GM18858 (cell line): ENCODE results near the gene LMX1B.

Experiments used
- ATAC-seq: cut with Tn5 transposase; IDR thresholded peaks from one replicate; pipeline ENCODE4 v1.9.1; 2021; ENCODE audit not compliant: unreplicated experiment

LMX1B gene

DNA sequence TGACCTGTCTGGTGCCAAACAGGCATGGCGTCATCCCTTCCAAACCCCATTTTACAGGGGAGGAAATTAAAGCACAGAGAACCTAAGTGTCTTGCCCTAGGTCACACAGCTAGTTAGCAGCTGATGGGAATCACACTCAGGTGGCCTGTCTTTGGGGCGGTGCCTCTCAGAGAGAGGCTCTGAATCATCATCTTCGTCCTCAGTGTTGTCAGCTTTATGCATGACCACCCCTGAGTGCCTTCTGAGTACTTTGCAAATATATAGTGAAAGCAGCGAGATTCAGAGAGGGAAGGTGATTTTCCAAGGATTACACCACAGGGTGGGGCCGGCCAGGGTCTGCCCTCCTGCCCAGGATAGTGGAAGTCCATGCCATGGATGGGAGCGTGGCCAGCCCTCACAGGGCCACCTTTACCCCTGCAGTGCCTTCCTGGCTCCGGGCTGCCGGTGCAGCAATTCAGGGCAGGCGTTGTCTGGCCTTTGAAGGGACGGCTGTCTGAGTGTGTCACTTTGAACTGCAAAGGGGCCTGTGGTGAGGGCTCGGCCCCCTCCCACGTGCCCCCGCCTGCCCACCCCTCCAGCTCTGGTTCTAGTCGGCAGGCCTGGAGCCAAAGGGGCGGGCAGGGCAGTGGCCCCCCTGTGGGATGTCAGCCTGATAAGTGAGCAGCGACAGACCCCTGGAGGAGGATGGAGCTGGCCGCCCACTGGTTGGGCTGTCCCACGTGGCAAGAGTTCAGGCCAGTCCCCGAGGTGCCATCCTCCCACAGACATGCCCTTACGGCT is 16.9 kb downstream of the LMX1B start:
- ATAC-seq = no peak

DNA sequence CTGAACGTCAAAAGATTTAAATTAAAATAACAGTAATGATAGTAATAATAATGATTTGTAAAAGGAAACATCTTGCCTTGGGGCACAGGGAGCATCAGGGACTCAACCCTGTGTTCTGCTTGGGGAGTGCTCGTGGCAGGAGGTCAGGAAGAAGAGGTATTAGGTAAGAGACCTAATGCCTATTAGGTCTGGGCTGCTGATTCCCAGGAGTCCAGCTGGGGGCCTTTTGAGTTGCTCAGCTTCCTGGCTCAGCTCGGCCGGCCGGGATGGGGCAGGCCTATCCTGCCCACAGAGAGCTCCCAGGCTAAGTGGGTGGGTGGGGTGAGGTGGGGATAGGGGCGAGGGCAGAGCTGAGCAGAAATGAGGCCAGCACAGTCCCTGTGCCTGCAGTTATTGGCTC is 17.5 kb downstream of the LMX1B start:
- no peak for ATAC-seq

DNA sequence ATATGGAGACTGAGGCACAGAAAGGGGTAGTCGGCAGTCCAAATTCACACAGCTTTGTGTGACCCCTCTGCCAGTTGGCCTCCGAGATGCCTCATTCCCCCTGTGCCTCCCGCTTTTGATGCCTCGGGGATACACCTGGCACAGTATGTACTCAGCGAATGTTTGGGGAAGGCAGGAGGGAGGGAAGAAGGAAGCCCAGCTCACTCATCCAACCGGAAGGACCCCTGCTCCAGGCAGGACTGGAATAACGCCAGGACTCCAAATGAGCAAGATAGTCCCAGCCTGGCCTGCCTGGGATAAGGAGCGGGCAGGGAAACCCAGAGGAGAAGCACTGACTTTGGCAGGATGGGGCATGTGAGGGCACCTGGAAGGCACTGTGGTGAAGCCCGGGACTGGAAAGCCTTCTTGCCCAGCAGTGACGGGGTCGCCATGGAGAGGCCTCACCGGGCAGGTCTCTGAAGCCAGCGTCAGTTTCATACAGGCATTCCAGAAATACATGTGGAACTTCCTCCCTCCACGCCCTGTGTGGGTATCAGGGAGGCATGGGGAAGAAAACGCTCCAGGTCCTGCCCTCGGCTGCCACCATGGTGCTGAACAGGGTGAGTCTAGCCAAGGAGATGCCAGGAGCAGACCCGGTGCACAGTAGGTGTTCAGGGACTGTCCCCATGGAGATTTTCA is 20.3 kb downstream of the LMX1B start:
- ATAC-seq = no peak

DNA sequence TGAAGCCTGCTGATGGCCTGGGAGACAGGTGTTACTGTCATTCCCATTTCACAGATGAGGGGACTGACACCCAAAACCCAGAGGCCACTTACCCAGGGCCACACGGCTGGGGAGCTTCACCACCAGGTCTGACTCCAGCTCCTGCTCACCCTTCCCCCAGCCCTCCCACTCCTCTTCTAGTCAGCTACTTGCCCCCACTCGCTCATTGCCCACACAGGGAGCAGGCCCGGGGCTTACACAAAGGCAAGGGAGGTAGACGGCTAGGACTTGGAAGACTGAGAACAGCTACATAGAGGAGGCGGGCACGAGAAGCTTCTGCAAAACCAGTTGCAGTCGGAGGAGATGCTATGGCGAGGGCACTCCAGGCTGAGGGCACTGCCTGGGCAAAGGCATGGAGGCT is 21.3 kb downstream of the LMX1B start:
- no peak for ATAC-seq

DNA sequence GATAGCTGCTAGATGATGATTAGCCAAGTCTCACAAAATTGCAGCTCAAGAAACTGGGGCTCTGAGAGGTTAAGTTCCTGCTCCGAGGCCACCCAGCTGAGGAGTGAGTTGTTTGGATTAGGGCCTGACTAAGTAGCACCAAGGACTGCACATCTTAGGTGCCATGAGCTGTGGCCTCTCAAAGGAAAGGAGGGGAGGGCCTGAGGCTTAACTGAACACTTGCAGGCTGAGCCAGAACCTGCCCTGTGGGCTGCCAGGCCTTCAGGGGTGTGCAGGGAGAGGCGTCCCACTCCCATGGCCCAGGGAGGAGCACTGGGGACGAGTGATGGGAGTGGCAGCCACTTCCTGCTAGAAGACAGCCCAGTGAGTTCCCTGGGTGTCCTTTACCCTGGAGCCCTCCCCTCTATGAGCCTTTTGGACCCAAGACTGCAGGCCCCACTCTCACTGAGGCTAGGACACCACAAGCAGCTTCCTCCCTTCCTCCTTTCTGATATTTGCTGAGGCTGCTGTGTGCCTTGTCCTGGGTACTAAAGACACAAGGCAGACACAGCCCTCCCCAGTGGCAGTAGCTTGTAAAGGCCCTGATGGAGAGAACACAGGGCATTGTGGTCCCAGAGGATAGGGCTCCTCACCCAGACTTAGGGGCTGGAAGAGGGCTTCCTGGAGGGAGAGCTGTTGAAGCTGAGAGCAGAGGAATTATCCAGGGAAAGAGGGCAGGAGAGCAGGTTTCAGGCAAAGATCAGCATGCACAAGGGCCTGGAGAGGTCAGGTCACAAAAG is 22.1 kb downstream of the LMX1B start:
- no peak for ATAC-seq

DNA sequence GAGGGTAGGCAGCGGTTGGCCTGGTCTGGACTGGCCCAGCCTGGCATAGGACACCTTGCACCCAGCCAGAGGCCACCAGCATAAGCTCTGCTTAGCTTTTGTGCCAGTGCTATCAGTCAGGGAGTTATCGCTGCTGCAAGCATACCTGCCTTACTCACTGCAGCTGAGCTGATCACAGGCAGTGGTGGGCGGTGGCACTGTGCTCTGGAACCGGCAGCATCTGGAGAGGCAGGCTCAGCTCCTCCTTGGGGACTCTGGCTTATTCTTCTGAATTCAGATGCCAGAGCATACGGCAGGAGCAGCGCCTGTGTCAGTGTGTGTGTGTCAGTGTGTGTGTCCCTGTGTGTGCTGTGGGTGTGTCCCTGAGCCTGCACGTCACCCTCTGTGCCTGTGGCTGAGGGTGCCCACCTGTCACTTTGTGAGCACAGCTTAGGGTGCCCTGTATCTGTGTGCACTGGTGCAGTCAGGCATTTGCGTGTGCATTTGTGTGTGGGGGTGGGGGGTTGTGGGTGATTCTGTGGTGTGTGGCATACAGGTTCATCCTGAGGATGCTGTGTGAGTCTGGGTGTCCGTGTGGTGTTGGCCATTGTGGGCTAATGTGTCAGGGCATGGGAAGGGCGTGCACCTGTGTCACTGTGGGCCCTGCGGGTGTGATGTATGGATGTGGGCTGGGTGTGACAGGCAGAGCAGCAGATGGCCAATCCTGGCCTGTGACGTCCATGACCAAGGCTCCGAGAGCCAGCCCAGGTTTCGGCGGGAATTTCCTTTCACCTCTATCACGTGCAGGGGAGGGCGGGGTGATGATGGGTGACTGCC is 23.5 kb downstream of the LMX1B start:
- ATAC-seq = no peak

DNA sequence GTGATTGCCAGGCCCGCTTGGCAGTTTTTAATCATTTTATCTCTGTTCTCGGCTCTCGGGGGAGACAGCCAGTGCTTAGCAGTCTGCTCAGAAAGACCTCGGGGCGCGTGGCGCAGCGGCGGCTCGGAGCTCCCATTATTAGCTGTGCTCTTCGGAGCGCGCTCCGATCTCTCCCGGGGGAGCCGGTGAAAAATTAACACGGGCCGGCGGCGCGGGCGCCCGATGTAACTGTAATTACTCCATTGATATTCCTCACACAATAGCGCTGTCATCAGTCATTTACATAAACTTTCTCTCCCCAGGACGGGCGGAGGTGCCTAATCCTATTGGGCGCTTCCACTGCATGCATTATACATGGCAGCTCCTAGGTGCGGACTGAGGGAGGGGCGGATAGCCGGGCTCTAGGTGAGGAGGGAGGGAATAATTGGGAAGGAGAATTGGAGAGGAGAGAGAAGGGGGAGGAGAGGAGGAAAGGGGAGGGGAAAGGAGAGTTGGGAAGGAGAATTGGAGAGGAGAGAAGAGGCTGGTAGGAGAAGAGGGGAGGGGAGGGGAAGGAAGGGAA is 24.9 kb downstream of the LMX1B start:
- ATAC-seq = no peak

DNA sequence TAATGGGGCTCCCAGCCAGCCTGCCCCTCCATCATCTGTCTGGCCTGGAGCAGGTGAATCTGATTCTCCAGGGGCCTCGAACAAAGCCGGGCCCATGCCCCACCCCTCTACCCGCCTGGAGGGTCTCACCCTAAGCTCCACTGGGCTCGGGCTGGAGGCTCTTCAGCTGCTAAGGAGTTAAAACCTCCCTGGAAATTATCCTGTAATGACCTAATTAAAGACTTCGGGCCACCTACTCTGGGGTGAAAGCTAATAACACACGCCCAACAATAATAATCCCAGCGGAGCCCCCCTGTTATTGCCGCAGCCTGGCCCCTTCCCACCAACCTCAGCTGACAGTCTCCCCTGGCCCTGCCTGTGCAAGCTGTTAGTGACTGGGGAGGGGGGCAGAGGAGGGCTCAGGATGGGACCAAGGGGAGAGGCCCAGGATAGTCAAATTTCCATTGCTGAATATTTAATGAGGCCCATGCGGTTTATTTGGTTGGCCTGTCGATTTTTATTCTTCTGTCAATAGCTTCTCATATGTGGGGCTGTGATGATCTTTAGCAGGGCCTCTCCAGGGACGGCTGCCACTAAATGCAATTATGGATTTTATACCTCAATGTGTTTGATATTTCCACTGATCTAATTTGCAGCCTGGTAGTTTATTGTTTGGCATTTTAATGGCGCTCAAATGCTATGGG is 25.7 kb downstream of the LMX1B start:
- no peak for ATAC-seq

DNA sequence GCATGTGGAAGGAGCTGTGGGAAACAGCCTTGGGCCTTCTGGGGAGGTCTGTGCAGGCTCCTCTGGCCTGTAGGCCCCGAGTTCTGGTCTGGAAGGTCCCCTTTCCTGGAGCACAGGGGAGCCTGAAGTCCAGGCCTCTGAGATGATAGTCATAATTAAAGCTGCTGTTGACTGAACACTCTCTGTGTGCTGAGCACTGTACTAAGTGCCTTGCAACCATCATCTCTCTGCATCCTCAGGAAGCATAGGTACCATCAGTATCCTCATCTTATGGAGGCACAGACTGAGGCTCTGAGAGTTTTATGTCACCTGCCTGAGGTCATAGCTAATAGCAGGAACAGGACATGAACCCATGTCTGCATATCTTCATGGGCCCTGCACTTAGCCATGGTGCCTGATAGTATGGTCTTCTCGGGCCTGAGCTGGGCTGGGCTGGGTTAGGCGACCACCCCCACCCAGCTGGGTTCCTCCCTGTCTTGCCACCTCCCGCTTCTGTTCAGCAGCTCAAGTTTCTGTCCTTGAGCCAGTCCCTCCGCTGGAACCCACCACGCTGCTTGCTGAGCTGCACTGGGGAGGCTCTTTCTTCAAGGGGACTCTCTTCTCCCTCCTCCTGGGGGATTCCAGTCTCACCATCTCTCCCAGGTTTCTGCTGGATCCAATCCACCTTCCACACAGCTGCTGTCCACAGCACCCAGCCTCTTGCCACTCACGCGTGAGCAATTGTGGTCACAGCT is 27.6 kb downstream of the LMX1B start:
- no peak for ATAC-seq

DNA sequence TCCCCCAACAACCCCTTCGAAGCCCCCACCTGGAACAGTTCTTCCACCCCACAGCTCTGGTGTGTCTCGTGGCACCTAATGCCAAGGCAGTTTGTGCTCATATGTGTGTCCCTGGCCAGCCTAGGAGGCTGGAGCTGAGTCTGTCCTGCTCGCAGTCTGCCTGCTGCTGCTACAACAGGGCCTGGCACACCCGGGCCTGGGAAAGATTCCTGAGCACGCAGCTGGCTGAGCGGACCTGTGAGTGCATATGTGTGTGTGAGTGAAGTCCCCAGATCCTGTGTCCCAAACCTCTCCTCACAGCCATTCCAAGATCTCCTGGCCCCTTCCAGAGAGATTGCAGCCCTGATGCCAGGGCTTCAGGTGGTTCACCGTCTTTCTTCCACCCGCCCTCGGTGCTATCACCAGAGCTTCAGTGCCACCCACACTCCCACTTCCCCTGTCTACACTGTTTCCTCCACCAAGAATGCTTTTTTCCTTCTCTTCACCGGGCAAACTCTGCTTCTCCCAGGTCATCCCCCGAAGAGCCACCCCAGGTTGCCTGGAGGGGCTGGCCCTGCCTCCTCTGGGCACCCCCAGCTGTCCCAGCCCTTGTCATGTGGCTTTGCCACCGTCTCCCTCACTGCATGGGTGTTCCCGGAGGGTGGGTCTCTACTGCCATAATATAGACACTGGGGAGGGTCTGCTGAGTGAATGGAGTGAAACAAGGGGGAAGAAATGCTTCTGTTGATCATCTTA is 28.4 kb downstream of the LMX1B start:
- ATAC-seq = no peak

DNA sequence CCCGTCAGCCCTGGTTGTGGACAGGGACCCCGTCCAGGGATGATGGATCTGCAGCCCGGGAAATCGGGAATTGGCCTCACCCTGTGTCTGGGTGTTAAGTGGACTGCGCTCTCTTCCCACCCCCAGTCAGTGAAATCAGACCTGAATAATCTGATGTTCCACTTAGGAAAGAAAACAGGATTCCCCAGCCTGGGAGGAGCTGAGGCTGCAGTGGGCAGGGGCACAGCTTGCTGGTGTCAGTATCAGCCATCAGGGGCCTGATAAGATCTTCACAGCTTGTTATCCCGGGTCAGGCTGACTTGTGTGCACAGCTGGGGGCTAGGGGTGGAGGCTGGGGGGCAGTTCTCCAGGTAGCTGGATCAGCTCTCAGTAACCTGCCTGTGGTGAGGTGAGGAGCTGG is 29.1 kb downstream of the LMX1B start:
- no peak for ATAC-seq

DNA sequence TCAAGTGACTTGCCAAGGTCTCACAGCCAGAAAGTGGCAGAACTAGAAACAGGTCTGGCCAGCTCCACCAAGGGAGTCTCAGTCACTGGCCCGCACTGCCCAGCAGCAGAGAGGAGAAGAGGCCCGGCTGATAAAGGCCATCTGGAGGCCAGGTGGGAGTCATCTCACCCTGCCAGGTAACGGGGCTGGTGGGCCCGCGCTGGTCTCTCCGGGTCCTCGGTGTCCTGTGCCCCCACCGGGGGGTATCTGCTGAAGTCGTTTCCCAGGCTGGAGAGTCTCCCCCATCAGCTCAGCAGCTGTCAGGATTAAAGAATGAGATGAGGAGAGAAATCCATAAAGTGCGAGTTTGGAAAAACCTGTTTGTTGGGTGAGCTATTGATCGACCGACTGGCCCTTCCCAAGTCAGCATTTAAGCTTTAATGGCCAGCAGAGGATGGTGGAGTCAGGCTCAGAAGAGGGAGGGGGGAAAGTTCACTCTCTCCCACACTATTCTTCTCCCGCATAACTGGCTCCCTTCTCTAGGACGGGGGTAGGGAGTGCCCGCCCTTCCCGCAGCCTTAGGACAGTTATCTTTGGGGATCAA is 30.3 kb downstream of the LMX1B start:
- ATAC-seq = no peak

DNA sequence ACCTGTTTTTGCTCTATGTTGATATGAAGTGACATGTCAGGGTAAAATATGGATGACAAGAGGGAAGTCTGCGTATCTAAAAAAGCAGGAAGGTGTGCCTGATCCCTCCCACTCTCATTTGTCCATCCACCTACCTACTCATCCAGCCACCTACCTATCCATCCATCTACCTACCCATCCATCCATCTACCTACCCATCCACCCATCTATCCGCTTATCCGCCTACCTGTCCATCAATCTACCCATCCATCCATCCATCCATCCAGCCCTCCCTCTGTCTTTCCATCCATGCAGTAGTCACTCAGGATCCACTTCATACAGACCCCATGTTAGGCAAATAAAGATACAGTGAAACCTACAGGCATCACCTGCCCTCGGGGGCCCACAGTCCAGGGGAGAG is 32.4 kb downstream of the LMX1B start:
- no peak for ATAC-seq

DNA sequence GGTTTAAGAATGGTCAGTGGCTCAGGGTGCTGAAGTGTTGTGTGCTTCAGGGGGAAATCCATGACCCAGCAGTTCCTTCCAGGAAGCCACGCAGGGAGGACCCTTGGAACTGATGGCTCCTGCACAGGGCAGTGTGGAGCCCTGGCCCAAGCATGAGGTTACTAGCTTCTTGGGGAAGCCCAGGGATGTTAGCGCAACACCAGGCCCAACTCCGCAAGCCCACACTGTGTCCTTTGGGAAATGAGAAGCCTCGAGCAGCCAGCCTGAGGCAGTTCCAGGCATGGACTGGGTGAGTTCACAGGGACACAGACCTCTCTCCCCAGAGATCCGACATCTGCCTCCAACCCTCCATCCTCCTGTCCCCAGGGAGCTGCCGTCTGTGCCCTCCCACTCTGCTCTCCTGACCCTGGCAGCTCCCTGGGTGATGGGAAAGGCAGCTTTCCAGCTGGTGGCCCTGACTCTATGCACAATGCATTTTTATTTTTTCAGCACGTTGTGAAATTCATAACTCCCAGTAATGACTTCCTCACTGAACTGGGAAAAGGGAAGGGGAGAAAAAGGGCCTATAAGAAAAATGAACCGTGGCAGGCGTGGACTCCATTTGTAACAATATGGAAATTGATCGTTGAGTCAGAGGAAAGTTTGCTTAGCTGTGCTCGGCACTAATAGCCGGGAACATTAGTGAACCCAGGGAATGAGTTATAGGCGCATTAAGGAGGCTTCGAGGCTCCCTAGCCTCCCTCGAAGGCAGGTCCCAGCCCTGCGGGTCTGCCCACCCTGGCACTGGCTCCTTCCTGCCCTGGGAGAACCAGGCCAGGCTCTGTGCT is 34.1 kb downstream of the LMX1B start:
- ATAC-seq = no peak

DNA sequence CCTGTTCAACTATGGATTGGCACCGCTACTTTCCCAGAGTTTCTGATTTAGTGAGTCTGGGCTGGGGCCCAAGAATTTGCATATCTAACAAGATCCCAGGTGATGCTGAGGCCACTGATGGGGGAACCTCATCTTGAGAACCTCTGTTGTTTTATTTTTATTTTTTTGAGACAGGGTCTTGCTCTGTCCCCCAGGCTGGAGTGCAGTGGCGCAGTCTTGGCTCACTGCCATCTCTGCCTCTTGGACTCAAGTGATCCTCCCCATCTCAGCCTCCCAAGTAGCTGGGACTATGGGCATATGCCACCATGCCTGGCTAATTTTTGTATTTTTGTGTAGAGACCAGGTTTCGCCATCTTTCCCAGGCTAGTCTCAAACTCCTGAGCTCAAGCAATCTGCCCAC is 35.7 kb downstream of the LMX1B start:
- ATAC-seq = no peak

DNA sequence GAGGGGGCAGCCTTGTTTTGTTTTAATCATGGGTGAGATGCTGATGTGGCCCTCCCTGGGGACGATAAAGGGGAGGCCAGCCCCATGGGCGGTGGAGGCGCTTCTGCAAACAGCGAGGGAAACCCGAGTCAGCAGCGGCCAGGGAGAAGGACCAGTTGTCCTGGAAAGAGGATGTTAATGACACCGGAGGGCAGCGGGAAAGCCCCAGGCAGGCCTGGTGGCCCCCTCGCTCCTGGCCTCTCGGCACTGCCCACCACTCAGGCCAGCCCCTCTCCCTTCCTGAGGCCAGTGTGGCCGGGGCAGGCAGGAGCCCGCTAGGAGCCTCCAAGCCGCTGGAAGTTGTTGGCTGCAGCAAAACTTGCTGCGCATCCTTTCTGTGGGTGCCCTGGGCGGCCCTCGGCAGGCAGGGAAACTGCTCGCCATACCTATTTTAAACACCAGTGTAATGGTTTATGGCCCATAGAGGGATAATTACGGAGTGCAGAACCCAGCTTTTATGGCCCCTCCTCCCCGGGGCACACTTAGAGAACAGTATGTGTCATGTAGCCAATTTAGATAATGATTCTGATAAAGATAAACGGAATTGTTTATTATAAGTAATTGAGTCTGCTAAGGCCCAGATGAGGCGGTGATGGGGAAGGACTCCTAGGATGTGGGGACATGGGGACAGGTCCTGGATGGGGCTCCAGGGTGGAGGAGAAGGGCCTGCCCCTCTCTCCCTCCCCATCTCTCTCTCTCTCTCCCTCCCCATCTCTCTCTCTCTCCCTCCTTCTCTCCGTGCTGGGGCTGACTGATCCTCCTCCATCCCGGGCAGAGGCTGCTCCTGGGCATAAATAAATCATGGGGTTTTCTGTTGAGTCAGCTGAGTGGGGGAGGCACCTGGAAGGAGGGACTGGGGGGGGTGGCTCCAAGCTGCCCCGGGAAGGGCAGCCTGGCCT is 36.9 kb downstream of the LMX1B start:
- ATAC-seq = no peak
